ENCODE measurements around the gene SLC44A3.
"Not testable (repeated sequence)": the region's sequence is repeated elsewhere in the genome, so short reads cannot be mapped to it uniquely, and the experiment has no call there.

SLC44A3 gene

DNA sequence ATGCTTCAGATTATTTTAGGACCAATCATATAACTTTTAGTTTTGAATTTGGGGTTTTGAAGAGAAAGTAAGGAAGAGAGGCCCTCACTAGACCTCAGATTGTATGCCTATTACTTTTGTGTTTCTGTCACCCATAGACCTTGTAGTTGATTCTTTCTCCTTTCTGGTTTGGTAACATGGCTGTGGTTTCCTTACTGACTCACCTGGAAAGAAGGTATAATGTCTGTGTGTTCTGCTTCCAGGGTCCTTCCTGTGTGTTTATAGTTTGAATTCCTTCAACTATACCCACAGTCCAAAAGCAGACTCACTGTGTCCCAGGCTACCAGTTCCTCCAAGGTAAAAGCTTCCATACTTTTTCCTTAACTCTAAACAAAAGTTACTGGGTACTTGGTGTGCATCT is 8.1 kb downstream of the SLC44A3 start:
- H3K4me3 ChIP-seq (ENCODE audit: low read length), result no peak overlapping the region
- DNase-seq (ENCODE audit: low read depth), result peak; percentile 72
- TF ChIP-seq, protein P1, sequence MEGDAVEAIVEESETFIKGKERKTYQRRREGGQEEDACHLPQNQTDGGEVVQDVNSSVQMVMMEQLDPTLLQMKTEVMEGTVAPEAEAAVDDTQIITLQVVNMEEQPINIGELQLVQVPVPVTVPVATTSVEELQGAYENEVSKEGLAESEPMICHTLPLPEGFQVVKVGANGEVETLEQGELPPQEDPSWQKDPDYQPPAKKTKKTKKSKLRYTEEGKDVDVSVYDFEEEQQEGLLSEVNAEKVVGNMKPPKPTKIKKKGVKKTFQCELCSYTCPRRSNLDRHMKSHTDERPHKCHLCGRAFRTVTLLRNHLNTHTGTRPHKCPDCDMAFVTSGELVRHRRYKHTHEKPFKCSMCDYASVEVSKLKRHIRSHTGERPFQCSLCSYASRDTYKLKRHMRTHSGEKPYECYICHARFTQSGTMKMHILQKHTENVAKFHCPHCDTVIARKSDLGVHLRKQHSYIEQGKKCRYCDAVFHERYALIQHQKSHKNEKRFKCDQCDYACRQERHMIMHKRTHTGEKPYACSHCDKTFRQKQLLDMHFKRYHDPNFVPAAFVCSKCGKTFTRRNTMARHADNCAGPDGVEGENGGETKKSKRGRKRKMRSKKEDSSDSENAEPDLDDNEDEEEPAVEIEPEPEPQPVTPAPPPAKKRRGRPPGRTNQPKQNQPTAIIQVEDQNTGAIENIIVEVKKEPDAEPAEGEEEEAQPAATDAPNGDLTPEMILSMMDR (IDR thresholded peaks at IDR 0.05; ENCODE audit: insufficient read depth, low read depth, low read length, missing control alignments), result no peak

DNA sequence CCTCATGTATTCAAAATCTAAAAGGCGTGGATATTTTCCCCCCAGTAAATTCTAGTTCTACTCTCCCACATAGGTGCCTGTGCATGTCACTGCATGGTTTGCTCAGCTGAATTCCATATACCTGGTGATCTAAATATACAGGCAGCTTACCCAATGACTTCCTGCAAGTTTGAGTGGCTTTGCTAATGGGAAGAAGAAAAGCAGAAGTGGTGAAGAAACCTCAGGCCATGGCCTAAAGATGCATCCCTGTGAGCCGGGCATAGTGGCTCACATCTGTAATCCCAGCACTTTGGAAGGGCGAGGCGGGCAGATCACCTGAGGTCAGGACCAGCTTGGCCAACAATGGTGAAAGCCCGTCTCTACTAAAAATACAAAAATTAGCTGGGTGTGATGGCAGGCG is 11.5 kb downstream of the SLC44A3 start:
- TF ChIP-seq, protein P1 (IDR thresholded peaks at IDR 0.05; ENCODE audit: insufficient read depth, low read depth, low read length, missing control alignments), result no peak
- no peak overlapping the region for H3K4me3 ChIP-seq (ENCODE audit: low read length)
- peak; percentile 40 for DNase-seq (ENCODE audit: low read depth)

DNA sequence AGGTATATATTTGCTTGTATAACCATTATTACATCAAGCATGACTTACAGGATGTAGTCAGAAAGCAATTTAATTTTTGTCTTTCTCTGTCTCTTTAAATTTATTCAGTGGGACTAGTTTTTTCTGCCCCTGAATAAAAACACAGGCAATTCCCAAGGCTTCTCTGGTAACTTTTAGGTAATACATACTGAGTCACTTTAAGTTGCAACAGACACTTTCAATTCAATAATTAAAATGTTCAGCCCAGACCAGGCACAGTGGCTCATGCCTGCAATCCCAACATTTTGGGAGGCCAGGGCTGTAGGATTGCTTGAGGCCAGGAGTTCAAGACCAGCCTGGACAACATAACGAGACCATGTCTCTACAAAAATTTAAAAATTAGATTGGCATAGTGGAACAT is 12.3 kb downstream of the SLC44A3 start:
- H3K4me3 ChIP-seq (ENCODE audit: low read length), result no peak overlapping the region
- TF ChIP-seq, protein P1 (IDR thresholded peaks at IDR 0.05; ENCODE audit: insufficient read depth, low read depth, low read length, missing control alignments), result no peak
- peak; percentile 48 for DNase-seq (ENCODE audit: low read depth)

DNA sequence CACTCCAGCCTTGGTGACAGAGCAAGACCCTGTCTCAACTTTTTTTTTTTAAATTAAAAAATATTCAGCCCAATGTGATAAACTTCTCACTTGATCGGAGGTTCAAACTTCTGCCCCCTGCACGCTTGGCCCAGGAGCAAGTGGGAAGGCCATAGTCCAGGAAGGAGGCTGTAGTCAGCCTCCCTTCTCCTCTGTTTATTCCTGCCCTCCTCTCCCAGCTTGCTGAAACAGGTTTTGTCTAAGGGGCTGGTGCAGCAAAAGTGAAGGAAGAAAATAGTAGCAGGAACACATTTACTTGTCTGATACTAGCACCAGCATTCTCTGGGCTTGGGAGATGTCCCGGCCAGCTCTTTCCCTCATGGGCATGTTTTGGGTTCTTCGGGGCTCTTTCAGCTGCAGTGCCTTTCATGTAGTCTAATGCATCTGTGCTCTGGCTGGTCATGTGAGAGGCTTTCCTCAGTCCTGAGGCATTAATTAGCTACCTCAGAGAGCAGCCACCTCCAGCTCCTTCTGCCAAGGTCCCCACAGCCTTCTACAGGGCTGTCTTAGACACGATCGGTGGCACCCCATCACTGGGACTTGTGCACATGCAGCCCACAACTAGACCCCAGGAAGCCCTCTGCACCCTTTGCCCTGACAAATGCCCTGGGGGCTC is 12.9 kb downstream of the SLC44A3 start:
- TF ChIP-seq, protein P1 (IDR thresholded peaks at IDR 0.05; ENCODE audit: insufficient read depth, low read depth, low read length, missing control alignments), result no peak
- no peak overlapping the region for H3K4me3 ChIP-seq (ENCODE audit: low read length)
- no peak for DNase-seq (ENCODE audit: low read depth)

DNA sequence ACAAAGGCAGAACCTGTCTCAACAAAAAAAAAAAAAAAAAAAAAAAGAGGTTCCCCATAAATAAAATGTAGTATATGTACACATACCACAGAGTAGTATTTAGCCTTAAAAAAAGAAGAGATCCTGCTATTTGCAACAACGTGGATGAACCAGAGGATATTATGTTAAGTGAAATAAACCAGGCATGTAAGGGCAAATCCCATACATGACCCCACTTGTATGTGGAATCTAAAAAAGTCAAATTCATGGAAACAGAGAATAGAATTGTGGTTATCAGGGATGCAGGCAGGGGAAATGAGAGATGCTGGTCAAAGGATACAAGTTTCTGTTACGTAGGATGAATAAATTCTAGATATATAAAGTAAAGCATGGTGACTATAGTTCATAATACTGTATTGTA is 16.7 kb downstream of the SLC44A3 start:
- TF ChIP-seq, protein P1 (IDR thresholded peaks at IDR 0.05; ENCODE audit: insufficient read depth, low read depth, low read length, missing control alignments), result no peak
- no peak overlapping the region for H3K4me3 ChIP-seq (ENCODE audit: low read length)
- DNase-seq (ENCODE audit: low read depth), result peak; percentile 66

DNA sequence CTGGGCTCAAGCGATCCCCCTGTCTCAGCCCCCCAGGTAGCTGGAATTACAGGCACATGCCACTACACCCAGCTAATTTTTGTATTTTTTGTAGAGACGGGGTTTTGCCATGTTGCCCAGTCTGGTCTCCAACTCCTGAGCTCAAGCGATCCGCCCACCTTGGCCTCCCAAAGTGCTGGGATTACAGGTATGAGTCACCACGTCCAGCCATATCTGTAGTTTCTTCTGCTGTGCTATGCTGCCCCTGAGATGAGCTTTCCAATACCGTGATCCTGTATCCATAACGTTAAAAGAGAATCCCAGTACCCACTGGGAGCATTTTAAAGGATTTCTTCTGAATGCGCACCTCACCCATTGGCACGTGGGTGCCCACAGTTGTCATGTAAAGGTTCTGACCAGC is 20.2 kb downstream of the SLC44A3 start:
- DNase-seq (ENCODE audit: low read depth); H3K4me3 ChIP-seq (ENCODE audit: low read length): not testable (repeated sequence)

DNA sequence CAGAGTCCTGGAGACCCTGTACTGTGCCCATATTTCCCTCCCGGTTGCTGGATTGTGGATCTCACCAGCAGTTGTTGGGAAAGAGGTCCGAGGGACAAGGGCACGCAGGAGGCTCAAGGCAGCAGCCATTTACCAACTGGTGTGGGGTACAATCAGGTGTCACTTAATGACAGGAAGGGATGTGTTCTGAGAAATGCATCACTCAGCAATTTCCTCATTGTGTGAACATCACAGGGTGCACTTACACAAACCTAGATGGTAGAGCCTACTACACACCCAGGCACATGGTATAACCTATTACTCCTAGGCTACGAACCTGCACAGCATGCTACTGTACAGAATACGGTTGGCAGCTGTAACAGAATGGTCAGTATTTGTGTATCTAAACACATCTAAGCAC is 20.7 kb downstream of the SLC44A3 start:
- no peak for DNase-seq (ENCODE audit: low read depth)
- TF ChIP-seq, protein P1 (IDR thresholded peaks at IDR 0.05; ENCODE audit: insufficient read depth, low read depth, low read length, missing control alignments), result no peak
- no peak overlapping the region for H3K4me3 ChIP-seq (ENCODE audit: low read length)

Measured in epithelial cell of esophagus (primary cell).